Measurements from ENCODE around the gene LPXN.

DNA sequence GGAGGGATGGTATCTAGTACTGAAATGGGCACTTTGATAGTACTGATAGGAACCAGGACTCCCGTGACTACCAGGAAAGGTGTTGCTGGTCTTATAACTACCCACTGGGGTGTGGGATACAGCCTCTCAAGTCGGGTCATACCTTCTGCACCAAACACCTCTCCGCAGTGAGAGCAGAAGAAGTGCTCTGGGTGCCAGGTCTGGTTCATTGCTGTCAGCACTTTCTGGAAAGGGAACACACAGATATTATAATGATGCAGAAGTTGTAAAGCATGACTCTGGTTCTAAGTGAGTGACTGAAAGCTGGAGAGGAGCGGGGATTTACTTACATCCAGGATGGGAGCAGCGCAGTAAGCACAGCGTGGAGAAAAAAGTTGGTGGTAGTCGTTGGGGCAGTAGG, 26.0 kb downstream of the LPXN start:
- TF ChIP-seq, protein P1, sequence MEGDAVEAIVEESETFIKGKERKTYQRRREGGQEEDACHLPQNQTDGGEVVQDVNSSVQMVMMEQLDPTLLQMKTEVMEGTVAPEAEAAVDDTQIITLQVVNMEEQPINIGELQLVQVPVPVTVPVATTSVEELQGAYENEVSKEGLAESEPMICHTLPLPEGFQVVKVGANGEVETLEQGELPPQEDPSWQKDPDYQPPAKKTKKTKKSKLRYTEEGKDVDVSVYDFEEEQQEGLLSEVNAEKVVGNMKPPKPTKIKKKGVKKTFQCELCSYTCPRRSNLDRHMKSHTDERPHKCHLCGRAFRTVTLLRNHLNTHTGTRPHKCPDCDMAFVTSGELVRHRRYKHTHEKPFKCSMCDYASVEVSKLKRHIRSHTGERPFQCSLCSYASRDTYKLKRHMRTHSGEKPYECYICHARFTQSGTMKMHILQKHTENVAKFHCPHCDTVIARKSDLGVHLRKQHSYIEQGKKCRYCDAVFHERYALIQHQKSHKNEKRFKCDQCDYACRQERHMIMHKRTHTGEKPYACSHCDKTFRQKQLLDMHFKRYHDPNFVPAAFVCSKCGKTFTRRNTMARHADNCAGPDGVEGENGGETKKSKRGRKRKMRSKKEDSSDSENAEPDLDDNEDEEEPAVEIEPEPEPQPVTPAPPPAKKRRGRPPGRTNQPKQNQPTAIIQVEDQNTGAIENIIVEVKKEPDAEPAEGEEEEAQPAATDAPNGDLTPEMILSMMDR (IDR thresholded peaks at IDR 0.05) = no peak
- TF ChIP-seq POLR2AphosphoS5 (IDR thresholded peaks at IDR 0.05; ENCODE audit: low read depth, low read length) (no peak), REST (IDR thresholded peaks at IDR 0.05; ENCODE audit: insufficient read depth in 1 of 2, low read depth in 2 of 2, low read length in 1 of 2) (no peak)

Data from Panc1 (cell line).